ENCODE results near the gene ZBTB40.

ZBTB40 gene

DNA sequence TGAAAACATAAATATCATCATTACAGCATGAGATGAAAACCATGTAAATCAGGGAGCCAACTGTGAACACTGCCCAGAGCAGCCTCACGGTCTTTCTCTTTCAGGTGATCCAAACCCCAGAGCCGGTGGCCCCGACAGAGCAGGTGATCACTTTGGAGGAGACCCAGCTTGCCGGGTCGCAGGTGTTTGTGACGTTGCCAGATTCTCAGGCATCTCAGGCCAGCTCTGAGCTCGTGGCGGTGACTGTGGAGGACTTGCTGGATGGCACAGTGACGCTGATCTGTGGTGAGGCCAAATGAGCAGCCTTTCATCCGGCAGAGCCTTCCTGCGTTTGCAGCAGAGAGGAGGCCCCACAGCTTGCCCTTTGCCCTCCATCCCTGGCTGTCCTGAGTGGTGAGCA lies 74.4 kb downstream of the ZBTB40 start:
- Histone ChIP-seq H3K27ac (no peak overlapping the region), H3K9ac (no peak overlapping the region), H3K4me2 (no peak overlapping the region), H3K4me1 (no peaks in the 10 kb centered on the region), H3K9me3 (no peaks in the 10 kb centered on the region), H3K27me3 (no peaks in the 10 kb centered on the region), H4K20me1 (no peaks in the 10 kb centered on the region; the same call in 1 of the 2 replicates), H3K36me3 (peaks cover 86% of the 10 kb centered on the region), H3K4me3 (no peak overlapping the region)
- no peak for TF ChIP-seq Cebpa-rat (IDR thresholded peaks at IDR 0.05)

DNA sequence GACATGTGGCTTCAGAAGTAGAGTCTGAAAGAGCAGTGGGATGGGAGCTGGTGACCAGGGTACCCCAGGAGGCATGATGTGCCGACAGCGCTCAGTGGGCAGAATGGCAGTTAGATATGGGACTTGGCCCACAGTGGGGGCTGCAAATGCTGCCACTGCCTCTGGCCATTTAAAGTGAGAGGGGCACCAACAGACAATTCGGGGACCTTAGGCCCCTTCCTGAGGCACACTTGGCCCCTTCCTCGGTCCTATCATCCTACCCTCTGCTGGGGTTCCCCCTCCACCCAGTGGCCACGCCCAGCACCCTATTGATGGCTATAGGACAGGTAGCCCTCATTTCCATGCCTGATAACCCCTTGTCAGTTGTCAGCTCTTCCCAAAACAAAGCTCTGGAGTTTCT lies 75.0 kb downstream of the ZBTB40 start:
- Histone ChIP-seq H3K9ac (no peak overlapping the region), H3K4me3 (no peak overlapping the region), H3K9me3 (no peaks in the 10 kb centered on the region), H3K4me1 (no peaks in the 10 kb centered on the region), H4K20me1 (no peaks in the 10 kb centered on the region; the same call in 1 of the 2 replicates), H3K27me3 (no peaks in the 10 kb centered on the region), H3K36me3 (peaks cover 81% of the 10 kb centered on the region), H3K27ac (no peak overlapping the region), H3K4me2 (no peak overlapping the region)
- TF ChIP-seq Cebpa-rat (IDR thresholded peaks at IDR 0.05) = no peak

- Histone ChIP-seq H3K27ac (no peak overlapping the region), H3K36me3 (peaks cover 76% of the 10 kb centered on the region), H3K4me1 (no peaks in the 10 kb centered on the region), H3K4me3 (no peak overlapping the region), H3K4me2 (no peak overlapping the region), H3K9me3 (no peaks in the 10 kb centered on the region), H4K20me1 (no peaks in the 10 kb centered on the region; the same call in 1 of the 2 replicates), H3K9ac (no peak overlapping the region), H3K27me3 (no peaks in the 10 kb centered on the region)
- TF ChIP-seq Cebpa-rat (IDR thresholded peaks at IDR 0.05) = no peak
Measured at GRCh38 chr1:22527122-22527521, 75.5 kb downstream of the ZBTB40 start.

GRCh38 chr1:22527555-22528296 lies 76.1 kb downstream of the ZBTB40 start:
- Histone ChIP-seq H3K27me3 (no peaks in the 10 kb centered on the region), H3K36me3 (peaks cover 70% of the 10 kb centered on the region), H3K9me3 (no peaks in the 10 kb centered on the region), H3K9ac (no peak overlapping the region), H3K4me3 (no peak overlapping the region), H3K27ac (no peak overlapping the region), H3K4me2 (no peak overlapping the region), H3K4me1 (no peaks in the 10 kb centered on the region), H4K20me1 (no peaks in the 10 kb centered on the region; the same call in 1 of the 2 replicates)
- TF ChIP-seq Cebpa-rat (IDR thresholded peaks at IDR 0.05) = no peak

GRCh38 chr1:22528451-22528850 lies 76.8 kb downstream of the ZBTB40 start:
- no peak overlapping the region for H3K27ac ChIP-seq
- no peaks in the 10 kb centered on the region; the same call in 1 of the 2 replicates for H4K20me1 ChIP-seq
- H3K9ac ChIP-seq = no peak overlapping the region
- H3K27me3 ChIP-seq = no peaks in the 10 kb centered on the region
- H3K4me2 ChIP-seq = no peak overlapping the region
- no peaks in the 10 kb centered on the region for H3K4me1 ChIP-seq
- no peaks in the 10 kb centered on the region for H3K9me3 ChIP-seq
- H3K4me3 ChIP-seq = no peak overlapping the region
- peaks cover 66% of the 10 kb centered on the region for H3K36me3 ChIP-seq
- TF ChIP-seq Cebpa-rat (IDR thresholded peaks at IDR 0.05) = no peak

- Histone ChIP-seq H3K27me3 (no peaks in the 10 kb centered on the region), H3K9ac (no peak overlapping the region), H3K4me3 (no peak overlapping the region), H3K4me2 (no peak overlapping the region), H3K9me3 (no peaks in the 10 kb centered on the region), H3K36me3 (peaks cover 50% of the 10 kb centered on the region), H4K20me1 (no peaks in the 10 kb centered on the region; the same call in 1 of the 2 replicates), H3K27ac (no peak overlapping the region), H3K4me1 (peaks cover 7% of the 10 kb centered on the region)
- TF ChIP-seq Cebpa-rat (IDR thresholded peaks at IDR 0.05) = no peak
Measured at GRCh38 chr1:22529901-22530621, 78.4 kb downstream of the ZBTB40 start.

GRCh38 chr1:22530715-22531114 lies 79.1 kb downstream of the ZBTB40 start:
- H3K27me3 ChIP-seq = no peaks in the 10 kb centered on the region
- no peak for TF ChIP-seq Cebpa-rat (IDR thresholded peaks at IDR 0.05)
- no peak overlapping the region for H3K4me3 ChIP-seq
- peaks cover 44% of the 10 kb centered on the region for H3K36me3 ChIP-seq
- H3K9ac ChIP-seq = no peak overlapping the region
- H3K4me1 ChIP-seq = peaks cover 8% of the 10 kb centered on the region
- no peak overlapping the region for H3K4me2 ChIP-seq
- H3K9me3 ChIP-seq = no peaks in the 10 kb centered on the region
- H4K20me1 ChIP-seq = no peaks in the 10 kb centered on the region; the same call in 1 of the 2 replicates
- no peak overlapping the region for H3K27ac ChIP-seq

- no peaks in the 10 kb centered on the region for H3K9me3 ChIP-seq
- no peaks in the 10 kb centered on the region for H3K27me3 ChIP-seq
- H3K4me1 ChIP-seq = peaks cover 8% of the 10 kb centered on the region
- H3K4me2 ChIP-seq = no peak overlapping the region
- peaks cover 38% of the 10 kb centered on the region for H3K36me3 ChIP-seq
- no peak overlapping the region for H3K9ac ChIP-seq
- H3K4me3 ChIP-seq = no peak overlapping the region
- no peak for TF ChIP-seq Cebpa-rat (IDR thresholded peaks at IDR 0.05)
- H3K27ac ChIP-seq = no peak overlapping the region
- H4K20me1 ChIP-seq = no peaks in the 10 kb centered on the region; the same call in 1 of the 2 replicates
Measured at GRCh38 chr1:22531251-22531650, 79.6 kb downstream of the ZBTB40 start.

DNA sequence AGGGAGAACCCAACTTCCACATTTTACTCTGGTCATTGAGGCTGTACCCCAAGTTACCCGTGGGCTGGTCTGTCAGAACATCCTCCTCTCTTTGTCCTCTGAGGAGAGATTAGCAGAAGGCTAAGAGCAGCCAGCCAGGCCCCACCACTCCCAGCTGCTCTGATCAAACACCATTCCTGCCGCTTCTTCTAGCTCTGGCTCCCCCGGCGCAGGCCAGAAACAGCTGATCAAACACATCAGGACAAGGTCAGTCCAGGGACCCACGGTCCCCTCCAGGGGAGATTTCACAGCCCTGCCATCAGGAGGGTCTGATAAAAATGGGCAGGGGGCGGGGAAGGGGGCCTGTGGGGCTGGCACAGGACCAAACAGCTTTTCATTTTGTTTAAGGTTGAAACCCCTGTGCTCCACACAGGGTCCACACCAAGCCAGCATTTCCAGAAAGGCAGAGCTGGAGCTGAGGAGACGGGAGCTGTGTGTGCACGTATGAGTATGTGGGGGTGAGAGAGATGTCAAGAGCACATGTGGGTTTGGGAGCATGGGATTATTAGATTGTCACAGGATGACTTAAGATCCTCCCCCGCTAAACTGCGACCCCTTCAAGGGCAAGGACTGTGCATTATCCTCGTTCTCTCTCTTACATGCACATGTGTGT lies 81.7 kb downstream of the ZBTB40 start:
- H3K4me3 ChIP-seq = no peak overlapping the region
- H3K9ac ChIP-seq = no peak overlapping the region
- no peaks in the 10 kb centered on the region for H3K27me3 ChIP-seq
- H3K27ac ChIP-seq = no peak overlapping the region
- H3K4me2 ChIP-seq = no peak overlapping the region
- no peaks in the 10 kb centered on the region; the same call in 1 of the 2 replicates for H4K20me1 ChIP-seq
- H3K4me1 ChIP-seq = peaks cover 26% of the 10 kb centered on the region
- H3K9me3 ChIP-seq = no peaks in the 10 kb centered on the region
- TF ChIP-seq Cebpa-rat (IDR thresholded peaks at IDR 0.05) = no peak
- H3K36me3 ChIP-seq = peaks cover 17% of the 10 kb centered on the region

- Histone ChIP-seq H3K9ac (no peak overlapping the region), H3K27ac (no peak overlapping the region), H3K4me3 (no peak overlapping the region), H3K4me1 (peaks cover 42% of the 10 kb centered on the region), H3K4me2 (no peak overlapping the region), H3K27me3 (no peaks in the 10 kb centered on the region), H3K9me3 (no peaks in the 10 kb centered on the region), H4K20me1 (no peaks in the 10 kb centered on the region; the same call in 1 of the 2 replicates), H3K36me3 (peaks cover 1% of the 10 kb centered on the region; the same call in 1 of the 2 replicates)
- TF ChIP-seq Cebpa-rat (IDR thresholded peaks at IDR 0.05) = no peak
Measured at GRCh38 chr1:22534951-22535350, 83.3 kb downstream of the ZBTB40 start.
